Neural crest cell (in vitro differentiated cells): Measurements from ENCODE around the gene SLC2A2. TPM values are rescaled to one million over a fixed set of nuclear protein-coding genes. Genes with fewer than 3 reads are reported as not detected.

Source experiments
- DNase-seq: peaks from one replicate; pipeline ENCODE4 v3.0.0; 2021; ENCODE audit warnings: low read depth, mixed read lengths, low spot score
- H3K27ac Mint-ChIP-seq: one replicate; pipeline ENCODE4 v1.8.0; 2021; ENCODE audit warnings: mild to moderate bottlenecking, mixed read lengths; ENCODE audit not compliant: unreplicated experiment
- H3K27me3 Mint-ChIP-seq: 2 replicates; pipeline ENCODE4 v1.8.0; 2021; ENCODE audit warnings: low read depth, mild to moderate bottlenecking, mixed read lengths
- H3K36me3 Mint-ChIP-seq: 2 replicates; pipeline ENCODE4 v1.8.0; 2021; ENCODE audit warnings: low read depth, mild to moderate bottlenecking, mixed read lengths
- H3K4me1 Mint-ChIP-seq: 2 replicates; pipeline ENCODE4 v1.8.0; 2021; ENCODE audit warnings: mixed read lengths
- H3K4me3 Mint-ChIP-seq: one replicate; pipeline ENCODE4 v1.8.0; 2021; ENCODE audit warnings: mild to moderate bottlenecking, mixed read lengths
- H3K9me3 Mint-ChIP-seq: 2 replicates; pipeline ENCODE4 v1.8.0; 2021; ENCODE audit warnings: mixed read lengths
- CTCF ChIP-seq: fragments of 200-600 bp; sonication (generic); conservative IDR thresholded peaks from 2 replicates; pipeline ENCODE4 v1.5.0; 2021; ENCODE audit warnings: antibody characterized with exemption, mild to moderate bottlenecking
- total RNA-seq: library from RNA; stranded (reverse); gene quantifications from 2 replicates; pipeline ENCODE4 v1.2.1, GENCODE V29; 2021

SLC2A2 gene
- total RNA-seq, 1 donor from 2014 or later, result not detected

- Mint-ChIP-seq H3K9me3 (no peaks in the 10 kb centered on the region), H3K27me3 (no peaks in the 10 kb centered on the region), H3K27ac (no peak overlapping the region), H3K4me1 (peaks cover 5% of the 10 kb centered on the region), H3K36me3 (no peaks in the 10 kb centered on the region), H3K4me3 (no peak overlapping the region)
- TF ChIP-seq CTCF, result no peak
- DNase-seq, result no peak
Measured at GRCh38 chr3:171038342-171038741, 11.8 kb upstream of the SLC2A2 start.

- no peaks in the 10 kb centered on the region for H3K36me3 Mint-ChIP-seq
- no peak for TF ChIP-seq CTCF
- H3K4me3 Mint-ChIP-seq, result no peak overlapping the region
- no peaks in the 10 kb centered on the region for H3K9me3 Mint-ChIP-seq
- no peak for DNase-seq
- no peaks in the 10 kb centered on the region for H3K27me3 Mint-ChIP-seq
- H3K27ac Mint-ChIP-seq, result no peak overlapping the region
- no peaks in the 10 kb centered on the region for H3K4me1 Mint-ChIP-seq
Measured at GRCh38 chr3:171028779-171029232, 2.3 kb upstream of the SLC2A2 start.

- no peak for TF ChIP-seq CTCF
- Mint-ChIP-seq H3K36me3 (no peaks in the 10 kb centered on the region), H3K9me3 (no peaks in the 10 kb centered on the region), H3K27me3 (no peaks in the 10 kb centered on the region), H3K27ac (no peak overlapping the region), H3K4me1 (no peaks in the 10 kb centered on the region), H3K4me3 (no peak overlapping the region)
- DNase-seq, result no peak
Measured at GRCh38 chr3:171028025-171028778, 1.7 kb upstream of the SLC2A2 start.

GRCh38 chr3:171023566-171023965 lies 3.0 kb downstream of the SLC2A2 start:
- TF ChIP-seq CTCF, result no peak
- Mint-ChIP-seq H3K27me3 (no peaks in the 10 kb centered on the region), H3K27ac (no peak overlapping the region), H3K4me1 (no peaks in the 10 kb centered on the region), H3K9me3 (peaks cover 2% of the 10 kb centered on the region), H3K36me3 (no peaks in the 10 kb centered on the region), H3K4me3 (no peak overlapping the region)
- no peak for DNase-seq

- no peaks in the 10 kb centered on the region for H3K4me1 Mint-ChIP-seq
- DNase-seq, result no peak
- H3K9me3 Mint-ChIP-seq, result peaks cover 2% of the 10 kb centered on the region
- no peak overlapping the region for H3K4me3 Mint-ChIP-seq
- TF ChIP-seq CTCF, result no peak
- H3K27ac Mint-ChIP-seq, result no peak overlapping the region
- H3K27me3 Mint-ChIP-seq, result no peaks in the 10 kb centered on the region
- H3K36me3 Mint-ChIP-seq, result no peaks in the 10 kb centered on the region
Measured at GRCh38 chr3:171021377-171021776, 5.1 kb downstream of the SLC2A2 start.
